Neural cell (in vitro differentiated cells): ENCODE measurements around the gene ERICH2. TPM values are rescaled to one million over a fixed set of nuclear protein-coding genes. Genes with fewer than 3 reads are reported as not detected.

ENCODE experiments used
- H2AFZ ChIP-seq: fragments of 200-600, 300-800 bp; sonication (generic), shearing (Covaris generic); 2 replicates; pipeline ENCODE4 v1.6.0; 2014; ENCODE audit warnings: low read depth, mild to moderate bottlenecking, antibody characterized with exemption, low read length, moderate library complexity
- H3F3A ChIP-seq: fragments of 200-600 bp; shearing (Covaris generic); 2 replicates; pipeline ENCODE4 v1.6.1; 2016; ENCODE audit warnings: mild to moderate bottlenecking, moderate library complexity, mixed read lengths, antibody characterized with exemption, low read length; ENCODE audit not compliant: insufficient read depth, poor library complexity, severe bottlenecking
- H3K27ac ChIP-seq: fragments of 200-600, 300-800 bp; sonication (generic), shearing (Covaris generic); 2 replicates; pipeline ENCODE4 v1.5.1; 2014; ENCODE audit warnings: mild to moderate bottlenecking, low read length, moderate library complexity
- H3K27me3 ChIP-seq: fragments of 300-800, 200-600 bp; sonication (generic), shearing (Covaris generic); 2 replicates; pipeline ENCODE4 v1.6.0; 2014; ENCODE audit warnings: mild to moderate bottlenecking, low read depth, low read length, moderate library complexity; ENCODE audit not compliant: insufficient read depth
- H3K36me3 ChIP-seq: fragments of 300-800, 200-600 bp; sonication (generic), shearing (Covaris generic); 2 replicates; pipeline ENCODE4 v1.5.1; 2014; ENCODE audit warnings: mild to moderate bottlenecking, antibody characterized with exemption, low read length, moderate library complexity; ENCODE audit not compliant: insufficient read depth
- H3K4me2 ChIP-seq: fragments of 300-800, 200-600 bp; sonication (generic), shearing (Covaris generic); 2 replicates; pipeline ENCODE4 v1.6.0; 2014; ENCODE audit warnings: mild to moderate bottlenecking, low read length
- H3K4me3 ChIP-seq: fragments of 300-800, 200-600 bp; sonication (generic), shearing (Covaris generic); 2 replicates; pipeline ENCODE4 v1.5.1; 2014; ENCODE audit warnings: mild to moderate bottlenecking, low read length, moderate library complexity
- H3K79me2 ChIP-seq: fragments of 200-600 bp; shearing (Covaris generic); replicated peaks from 2 replicates; pipeline ENCODE4 v1.6.0; 2014; ENCODE audit warnings: mild to moderate bottlenecking, low read length, moderate library complexity; ENCODE audit not compliant: insufficient read depth
- H3K9ac ChIP-seq: fragments of 300-800, 200-600 bp; sonication (generic), shearing (Covaris generic); 2 replicates; pipeline ENCODE4 v1.6.1; 2016; ENCODE audit warnings: mild to moderate bottlenecking, low read length, mixed read lengths
- H3K9me2 ChIP-seq: fragments of 200-600 bp; shearing (Covaris generic); 2 replicates; pipeline ENCODE4 v1.6.1; 2016; ENCODE audit warnings: mild to moderate bottlenecking, low read length, mixed read lengths; ENCODE audit not compliant: insufficient read depth
- H3K9me3 ChIP-seq: fragments of 200-600, 300-800 bp; sonication (generic), shearing (Covaris generic); 2 replicates; pipeline ENCODE4 v1.6.1; 2016; ENCODE audit warnings: mild to moderate bottlenecking, mixed run types, low read length, moderate library complexity, mixed read lengths
- H4K20me1 ChIP-seq: fragments of 200-600 bp; shearing (Covaris generic); 2 replicates; pipeline ENCODE4 v1.6.1; 2016; ENCODE audit warnings: mild to moderate bottlenecking, mixed run types; ENCODE audit not compliant: insufficient read depth
- CTCF ChIP-seq: fragments of 450-650 bp; IDR thresholded peaks from 2 replicates; pipeline ENCODE4 v1.5.1; 2014; ENCODE audit warnings: antibody characterized with exemption, mild to moderate bottlenecking, moderate library complexity; ENCODE audit not compliant: poor library complexity, severe bottlenecking
- EP300 ChIP-seq: fragments of 450-650 bp; conservative IDR thresholded peaks from 2 replicates; pipeline ENCODE4 v1.6.1; 2014; ENCODE audit warnings: antibody characterized with exemption, mild to moderate bottlenecking, moderate library complexity; ENCODE audit not compliant: poor library complexity, severe bottlenecking
- EZH2 ChIP-seq: fragments of 200-600, 300-800 bp; shearing (Covaris generic), sonication (generic); IDR thresholded peaks from 2 replicates; pipeline ENCODE4 v1.6.1; 2014; ENCODE audit warnings: antibody characterized with exemption, low read length, borderline replicate concordance, mild to moderate bottlenecking; ENCODE audit not compliant: insufficient read depth, poor library complexity, severe bottlenecking
- MXI1 ChIP-seq: fragments of 450-650 bp; conservative IDR thresholded peaks from 2 replicates; pipeline ENCODE4 v1.6.1; 2014; ENCODE audit warnings: antibody characterized with exemption, mild to moderate bottlenecking; ENCODE audit not compliant: poor library complexity, severe bottlenecking
- POLR2AphosphoS5 ChIP-seq: IDR thresholded peaks from 2 replicates; pipeline ENCODE4 v1.6.1; 2012
- RAD21 ChIP-seq: fragments of 450-650 bp; conservative IDR thresholded peaks from 2 replicates; pipeline ENCODE4 v1.6.1; 2014; ENCODE audit warnings: antibody characterized with exemption, mild to moderate bottlenecking, moderate library complexity
- REST ChIP-seq: IDR thresholded peaks from 2 replicates; pipeline ENCODE4 v1.6.1; 2012; ENCODE audit warnings: borderline replicate concordance
- SMC3 ChIP-seq: fragments of 450-650 bp; conservative IDR thresholded peaks from 2 replicates; pipeline ENCODE4 v1.6.1; 2014; ENCODE audit warnings: antibody characterized with exemption, mild to moderate bottlenecking, moderate library complexity; ENCODE audit not compliant: poor library complexity
- TAF1 ChIP-seq: IDR thresholded peaks from 2 replicates; pipeline ENCODE4 v1.6.1; 2012; ENCODE audit warnings: low read depth
- polyA plus RNA-seq: library from polyadenylated mRNA; depleted of rRNA; stranded (reverse); fragments of >200 nt; gene quantifications from 2 replicates; pipeline ENCODE4 v1.2.3, GENCODE V29; 2014

The ERICH2 gene
- polyA plus RNA-seq, 1 donor from 2014 or later: 1.3 TPM

DNA sequence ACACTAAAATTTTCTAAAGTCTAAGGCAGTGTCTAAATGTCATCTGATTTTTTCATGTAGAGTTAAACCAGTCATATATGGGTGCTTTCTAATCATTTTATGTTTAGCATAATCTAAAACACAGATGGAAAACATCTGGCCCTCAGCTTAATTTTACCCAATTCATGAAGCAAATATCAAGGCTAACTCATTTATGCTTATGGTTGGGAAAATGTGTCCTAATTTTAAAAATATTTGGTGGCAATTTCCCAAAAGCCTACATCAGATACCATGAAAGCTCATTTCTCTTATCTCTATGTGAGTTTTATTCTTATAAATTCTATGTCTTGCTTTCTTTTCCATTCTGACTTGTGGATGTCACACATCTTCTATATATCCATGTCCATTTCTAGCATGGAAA lies 47.9 kb upstream of the ERICH2 start:
- Histone ChIP-seq H3K9me2 (no peaks in the 10 kb centered on the region), H4K20me1 (no peaks in the 10 kb centered on the region), H3K9me3 (no peaks in the 10 kb centered on the region), H3K9ac (no peak overlapping the region), H3K4me2 (no peak overlapping the region), H3K36me3 (no peaks in the 10 kb centered on the region), H3K4me3 (no peak overlapping the region), H3K27ac (no peak overlapping the region), H3K79me2 (no peaks in the 10 kb centered on the region), H2AFZ (no peak overlapping the region), H3F3A (no peaks in the 10 kb centered on the region), H3K27me3 (peaks cover 35% of the 10 kb centered on the region)
- TF ChIP-seq EP300 (no peak), EZH2 (no peak), POLR2AphosphoS5 (no peak), MXI1 (no peak), REST (no peak)

DNA sequence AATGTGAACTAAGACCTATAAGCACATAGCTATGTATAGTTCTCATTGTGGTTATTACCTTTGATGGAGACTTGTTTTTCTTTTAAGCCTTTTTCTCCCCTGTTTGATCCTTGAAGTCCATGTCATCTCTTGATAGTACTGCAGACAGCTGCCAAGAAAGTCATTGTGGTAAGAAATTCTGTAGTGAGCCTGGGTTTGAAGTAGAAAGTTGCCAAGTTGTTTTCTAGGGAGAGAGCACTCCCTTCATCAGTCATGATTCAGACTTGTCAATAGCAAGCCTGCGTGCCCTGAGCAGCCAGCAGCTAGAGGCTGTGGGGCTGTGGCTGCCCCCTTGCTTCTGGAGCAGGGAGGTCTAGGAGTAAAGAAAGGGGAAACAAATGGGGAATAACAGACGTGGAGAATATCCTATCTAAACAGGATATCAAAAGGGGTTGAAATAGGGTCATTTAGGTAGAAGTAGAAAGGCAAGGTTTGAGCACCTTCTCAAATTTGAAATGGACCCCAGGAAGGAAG lies 46.7 kb upstream of the ERICH2 start:
- Histone ChIP-seq H3K9ac (no peak overlapping the region), H3K27me3 (peaks cover 23% of the 10 kb centered on the region), H3K4me2 (no peak overlapping the region), H3F3A (no peaks in the 10 kb centered on the region), H4K20me1 (no peaks in the 10 kb centered on the region), H3K36me3 (no peaks in the 10 kb centered on the region), H3K79me2 (no peaks in the 10 kb centered on the region), H3K27ac (no peak overlapping the region), H3K4me3 (no peak overlapping the region), H3K9me2 (no peaks in the 10 kb centered on the region), H3K9me3 (no peaks in the 10 kb centered on the region), H2AFZ (no peak overlapping the region)
- TF ChIP-seq EZH2: no peak
- no peak for TF ChIP-seq POLR2AphosphoS5
- TF ChIP-seq EP300: no peak
- no peak for TF ChIP-seq REST
- no peak for TF ChIP-seq TAF1
- TF ChIP-seq RAD21: no peak
- TF ChIP-seq SMC3: no peak
- TF ChIP-seq CTCF: no peak
- TF ChIP-seq MXI1: no peak
